MG63 (cell line): ENCODE results near the gene PLCG1. TPM values are rescaled to one million over a fixed set of nuclear protein-coding genes. Genes with fewer than 3 reads are reported as not detected.
"Not testable (repeated sequence)": the region's sequence is repeated elsewhere in the genome, so short reads cannot be mapped to it uniquely, and the experiment has no call there.

Experiments used
- DNase-seq: peaks from one replicate; pipeline ENCODE4 v3.0.0-alpha.2; 2020
- H3K27me3 ChIP-seq: fragments of 250-450 bp; sonication (Bioruptor Pico); 2 replicates; pipeline ENCODE4 v1.5.1; 2020; ENCODE audit warnings: mild to moderate bottlenecking, moderate library complexity
- H3K36me3 ChIP-seq: fragments of 250-450 bp; sonication (Bioruptor Pico); 2 replicates; pipeline ENCODE4 v1.5.1; 2020; ENCODE audit warnings: mild to moderate bottlenecking, moderate library complexity
- H3K4me3 ChIP-seq: fragments of 250-450 bp; sonication (Bioruptor Pico); 2 replicates; pipeline ENCODE4 v1.5.1; 2020; ENCODE audit warnings: mild to moderate bottlenecking, moderate library complexity
- H3K9me3 ChIP-seq: fragments of 250-450 bp; sonication (Bioruptor Pico); 2 replicates; pipeline ENCODE4 v1.5.1; 2020; ENCODE audit warnings: mild to moderate bottlenecking, moderate library complexity
- total RNA-seq: library from RNA; depleted of rRNA; stranded (reverse); fragments of >200 nt; shearing (Covaris generic); gene quantifications from 2 replicates; pipeline ENCODE4 v1.2.3, GENCODE V29; 2014; ENCODE audit warnings: low replicate concordance; rRNA removed

Gene PLCG1
- 35.8 and 99.5 TPM in 2 replicates for total RNA-seq

DNA sequence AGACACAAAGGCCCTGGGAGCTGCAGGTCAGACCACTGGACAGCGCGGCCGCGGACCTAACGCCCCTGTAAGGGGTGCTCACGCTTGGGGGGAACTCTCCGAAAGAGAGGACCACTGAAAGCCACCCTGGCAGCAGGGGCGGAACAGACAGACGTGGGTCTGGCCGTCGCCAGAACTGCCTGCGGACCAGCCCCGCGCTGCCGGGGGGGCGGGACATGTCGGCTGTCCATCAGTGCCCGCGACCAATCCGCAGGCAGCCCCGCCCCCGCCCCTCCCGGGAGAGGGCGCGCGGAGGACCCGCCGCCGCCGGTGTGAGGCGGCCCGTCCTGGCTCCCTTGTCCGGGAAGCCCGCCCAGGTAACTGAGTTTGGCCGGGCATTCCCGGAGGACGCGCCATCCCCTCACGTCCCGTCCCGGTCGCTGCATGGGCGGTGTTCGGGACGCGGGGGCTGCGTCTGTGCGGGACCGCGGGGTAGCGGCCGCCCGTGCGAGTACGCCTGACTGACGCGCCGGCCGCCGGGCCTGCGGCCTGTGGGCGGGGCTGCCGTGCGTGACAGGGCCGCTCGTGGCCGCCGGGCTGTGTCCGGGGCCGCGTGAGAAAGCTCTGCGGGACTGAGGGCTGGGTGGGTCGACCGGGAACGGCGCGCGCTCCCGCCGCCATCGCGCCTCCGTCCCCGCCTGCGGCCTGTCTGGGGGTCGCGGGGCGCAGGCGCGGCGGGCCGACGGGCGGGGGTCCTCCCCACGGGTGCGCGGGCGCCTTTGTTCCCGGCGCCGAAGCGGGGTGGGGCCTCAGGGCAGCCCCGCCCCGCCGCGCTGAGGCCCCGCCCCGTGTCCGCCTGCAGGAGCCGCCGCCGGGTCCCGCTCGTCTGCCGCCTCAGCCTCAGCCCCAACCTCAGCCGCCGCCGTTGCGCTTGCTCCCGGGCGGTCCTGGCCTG, at the start of gene PLCG1:
Gene PLCG1 (plus strand): TSS at position 864 of the 934 bp plus-strand sequence. CDS start 99 bp downstream, outside the sequence.
- peak; percentile 88 for DNase-seq
- no peaks in the 10 kb centered on the region for H3K9me3 ChIP-seq
- H3K4me3 ChIP-seq, result peak within 1 kb of the TSS; percentile 95
- no peaks in the 10 kb centered on the region for H3K27me3 ChIP-seq
- peaks cover 6% of the 10 kb centered on the region; the same call in 1 of the 2 replicates for H3K36me3 ChIP-seq

GRCh38 chr20:41087777-41088176, 49.6 kb upstream of the PLCG1 start:
- Histone ChIP-seq H3K27me3 (no peaks in the 10 kb centered on the region), H3K4me3 (no peak overlapping the region), H3K9me3 (no peaks in the 10 kb centered on the region), H3K36me3 (peaks cover 81% of the 10 kb centered on the region)
- DNase-seq, result no peak

DNA sequence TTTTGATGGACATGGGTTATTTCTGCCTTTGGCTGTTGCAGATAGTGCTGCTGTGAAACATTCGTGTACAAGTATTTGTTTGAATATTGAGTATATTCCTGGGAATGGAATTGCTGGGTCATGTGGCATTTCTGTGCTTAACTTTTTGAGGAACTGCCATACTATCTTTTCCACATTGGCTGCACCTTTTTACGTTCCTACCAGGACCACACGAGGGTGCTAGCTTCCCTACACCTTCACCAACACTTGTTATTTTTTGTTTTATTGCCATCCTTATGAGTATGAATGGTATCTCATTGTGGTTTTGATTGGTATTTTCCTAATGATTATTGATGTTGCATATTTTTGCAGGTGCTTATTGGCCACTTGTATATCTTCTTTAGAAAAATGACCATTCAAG, 47.8 kb upstream of the PLCG1 start:
- no peak for DNase-seq
- H3K36me3 ChIP-seq, result peaks cover 81% of the 10 kb centered on the region

DNA sequence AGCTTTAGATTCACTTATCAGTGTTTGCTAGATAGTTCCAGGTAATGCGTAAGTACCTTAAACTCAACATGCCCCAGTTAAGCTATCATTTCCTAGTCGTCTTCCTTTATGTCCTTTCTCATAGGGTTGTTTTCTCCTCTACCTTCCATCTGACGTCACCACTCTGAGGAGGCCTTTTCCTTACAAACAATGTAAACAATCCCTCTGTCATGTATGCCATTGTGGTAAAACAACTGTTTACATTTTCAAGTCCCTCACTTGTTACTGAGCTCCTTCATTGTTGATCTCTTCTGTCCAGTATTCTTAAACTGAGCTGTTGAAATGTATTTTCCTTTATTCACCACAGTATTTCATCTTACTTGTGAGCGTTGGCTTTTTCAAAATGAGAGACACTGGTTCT, 45.4 kb upstream of the PLCG1 start:
- peaks cover 76% of the 10 kb centered on the region for H3K36me3 ChIP-seq
- no peak overlapping the region for H3K4me3 ChIP-seq
- no peaks in the 10 kb centered on the region for H3K9me3 ChIP-seq
- no peaks in the 10 kb centered on the region for H3K27me3 ChIP-seq
- DNase-seq, result no peak

More for the DNA sequence above, 47.8 kb upstream of the PLCG1 start:
- Histone ChIP-seq H3K4me3 (no peak overlapping the region), H3K9me3 (no peaks in the 10 kb centered on the region), H3K27me3 (no peaks in the 10 kb centered on the region)

- DNase-seq, result peak; percentile 45
- no peaks in the 10 kb centered on the region for H3K27me3 ChIP-seq
- H3K36me3 ChIP-seq, result peaks cover 81% of the 10 kb centered on the region
- no peak overlapping the region for H3K4me3 ChIP-seq
- no peaks in the 10 kb centered on the region for H3K9me3 ChIP-seq
These were observed 42.8 kb upstream of the PLCG1 start for GRCh38 chr20:41094353-41095055.

- no peak overlapping the region for H3K4me3 ChIP-seq
- peaks cover 82% of the 10 kb centered on the region for H3K36me3 ChIP-seq
- no peaks in the 10 kb centered on the region for H3K27me3 ChIP-seq
- peak; percentile 39 for DNase-seq
- H3K9me3 ChIP-seq, result no peaks in the 10 kb centered on the region
These were observed 42.0 kb upstream of the PLCG1 start for GRCh38 chr20:41095110-41095969.

- H3K4me3 ChIP-seq, result no peak overlapping the region
- no peak for DNase-seq
- peaks cover 93% of the 10 kb centered on the region for H3K36me3 ChIP-seq
- H3K27me3 ChIP-seq, result no peaks in the 10 kb centered on the region
- no peaks in the 10 kb centered on the region for H3K9me3 ChIP-seq
These were observed 38.6 kb upstream of the PLCG1 start for GRCh38 chr20:41098703-41099250.

GRCh38 chr20:41100001-41100480, 37.3 kb upstream of the PLCG1 start:
- no peaks in the 10 kb centered on the region for H3K9me3 ChIP-seq
- H3K27me3 ChIP-seq, result no peaks in the 10 kb centered on the region
- H3K4me3 ChIP-seq, result no peak overlapping the region
- H3K36me3 ChIP-seq, result peaks cover 96% of the 10 kb centered on the region
- no peak for DNase-seq

DNA sequence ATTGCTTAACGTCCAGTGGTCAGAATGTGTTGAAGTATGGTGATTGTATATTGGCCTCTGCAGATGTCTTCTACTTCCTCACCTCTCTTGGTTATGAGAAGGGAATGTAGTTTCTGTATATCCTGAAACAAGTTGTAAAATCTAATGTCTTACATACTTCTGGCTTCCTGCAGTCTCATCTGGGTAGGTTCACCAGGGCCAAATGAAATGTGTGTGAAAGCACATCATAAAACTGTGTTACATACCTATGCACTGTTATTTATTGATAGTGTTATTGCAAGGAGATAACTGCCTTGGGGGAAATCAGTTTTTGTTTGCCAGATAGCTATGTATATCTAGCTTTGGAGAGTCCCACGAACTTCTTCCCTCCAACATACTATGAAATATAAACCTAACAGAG, 35.7 kb upstream of the PLCG1 start:
- Histone ChIP-seq H3K36me3 (peaks cover 93% of the 10 kb centered on the region), H3K9me3 (no peaks in the 10 kb centered on the region), H3K4me3 (no peak overlapping the region), H3K27me3 (no peaks in the 10 kb centered on the region)
- no peak for DNase-seq

DNA sequence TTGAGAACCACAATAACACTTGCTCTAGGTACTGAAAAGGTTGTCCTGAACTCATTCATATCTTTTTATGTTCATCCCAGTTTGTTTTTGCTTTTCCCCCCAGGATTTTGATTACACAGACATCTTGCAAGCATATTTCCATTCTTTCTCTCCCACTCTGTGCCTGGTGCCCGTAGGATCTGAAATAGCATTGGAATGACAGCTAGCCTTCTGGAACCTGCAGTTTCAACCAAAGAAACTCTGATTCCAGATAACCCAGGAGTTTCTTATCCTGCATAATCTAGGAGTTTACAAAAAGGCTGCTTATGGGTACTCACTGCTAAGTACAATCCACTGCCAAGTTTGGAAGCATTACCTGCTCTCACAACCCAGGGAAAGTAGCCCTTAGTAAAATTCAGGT, 28.8 kb upstream of the PLCG1 start:
- Histone ChIP-seq H3K36me3 (peaks cover 67% of the 10 kb centered on the region), H3K27me3 (no peaks in the 10 kb centered on the region)
- no peak for DNase-seq

DNA sequence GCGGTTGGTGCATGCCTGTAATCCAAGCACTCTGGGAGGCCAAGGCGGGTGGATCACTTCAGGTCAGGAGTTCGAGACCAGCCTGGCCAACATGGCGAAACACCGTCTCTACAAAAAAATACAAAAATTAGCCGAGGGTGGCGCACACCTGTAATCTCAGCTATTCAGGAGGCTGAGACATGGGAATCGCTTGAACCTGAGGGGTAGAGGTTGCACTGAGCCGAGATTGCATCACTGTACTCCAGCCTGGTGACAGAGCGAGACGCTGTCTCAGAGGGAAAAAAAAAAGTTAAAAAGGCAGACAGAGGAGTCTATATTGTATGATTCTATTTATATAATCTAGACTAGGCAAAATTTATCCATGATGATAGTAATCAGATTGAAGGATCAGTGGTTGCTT, 27.3 kb upstream of the PLCG1 start:
- Histone ChIP-seq H3K27me3 (no peaks in the 10 kb centered on the region), H3K4me3 (no peak overlapping the region), H3K9me3 (no peaks in the 10 kb centered on the region), H3K36me3 (peaks cover 64% of the 10 kb centered on the region)
- DNase-seq, result no peak

More for the DNA sequence above, 28.8 kb upstream of the PLCG1 start:
- Histone ChIP-seq H3K4me3 (no peak overlapping the region), H3K9me3 (no peaks in the 10 kb centered on the region)

- peaks cover 71% of the 10 kb centered on the region for H3K36me3 ChIP-seq
- no peaks in the 10 kb centered on the region for H3K27me3 ChIP-seq
- H3K9me3 ChIP-seq, result no peaks in the 10 kb centered on the region
- no peak overlapping the region for H3K4me3 ChIP-seq
- DNase-seq, result no peak
These were observed 26.3 kb upstream of the PLCG1 start for GRCh38 chr20:41110930-41111577.

- Histone ChIP-seq H3K9me3 (no peaks in the 10 kb centered on the region), H3K27me3 (no peaks in the 10 kb centered on the region), H3K36me3 (peaks cover 71% of the 10 kb centered on the region), H3K4me3 (no peak overlapping the region)
- no peak for DNase-seq
These were observed 25.8 kb upstream of the PLCG1 start for GRCh38 chr20:41111578-41111951.

GRCh38 chr20:41116282-41116956, 20.9 kb upstream of the PLCG1 start:
- Histone ChIP-seq H3K27me3 (no peaks in the 10 kb centered on the region), H3K4me3 (no peak overlapping the region), H3K36me3 (peaks cover 91% of the 10 kb centered on the region), H3K9me3 (no peaks in the 10 kb centered on the region)
- no peak for DNase-seq

DNA sequence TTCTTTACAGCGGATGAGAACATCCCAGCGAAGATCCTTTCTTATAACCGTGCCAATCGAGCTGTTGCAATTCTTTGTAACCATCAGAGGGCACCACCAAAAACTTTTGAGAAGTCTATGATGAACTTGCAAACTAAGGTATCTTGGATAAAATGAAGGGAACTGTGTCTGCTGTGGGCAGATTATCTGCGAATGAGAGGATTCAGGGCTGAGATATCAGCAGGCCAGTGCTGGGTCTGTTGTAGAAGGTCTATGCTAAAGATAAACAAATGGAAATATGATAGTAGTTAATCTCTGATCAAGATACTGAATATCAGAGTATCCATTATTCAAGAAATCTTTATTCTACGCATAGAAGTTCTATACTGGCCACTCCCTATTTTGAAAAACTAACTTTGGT, 19.2 kb upstream of the PLCG1 start:
- H3K36me3 ChIP-seq, result peaks cover 93% of the 10 kb centered on the region
- H3K27me3 ChIP-seq, H3K4me3 ChIP-seq, H3K9me3 ChIP-seq, DNase-seq: not testable (repeated sequence)
